CD4-positive, alpha-beta T cell treated with Interferon gamma for 1 hour (primary cell): ENCODE data around the gene KANK4.
"Not testable (repeated sequence)": the region's sequence is repeated elsewhere in the genome, so short reads cannot be mapped to it uniquely, and the experiment has no call there.

Experiments used
- DNase-seq: peaks from one replicate; pipeline ENCODE4 v3.0.0-alpha.2; 2020

The KANK4 gene

DNA sequence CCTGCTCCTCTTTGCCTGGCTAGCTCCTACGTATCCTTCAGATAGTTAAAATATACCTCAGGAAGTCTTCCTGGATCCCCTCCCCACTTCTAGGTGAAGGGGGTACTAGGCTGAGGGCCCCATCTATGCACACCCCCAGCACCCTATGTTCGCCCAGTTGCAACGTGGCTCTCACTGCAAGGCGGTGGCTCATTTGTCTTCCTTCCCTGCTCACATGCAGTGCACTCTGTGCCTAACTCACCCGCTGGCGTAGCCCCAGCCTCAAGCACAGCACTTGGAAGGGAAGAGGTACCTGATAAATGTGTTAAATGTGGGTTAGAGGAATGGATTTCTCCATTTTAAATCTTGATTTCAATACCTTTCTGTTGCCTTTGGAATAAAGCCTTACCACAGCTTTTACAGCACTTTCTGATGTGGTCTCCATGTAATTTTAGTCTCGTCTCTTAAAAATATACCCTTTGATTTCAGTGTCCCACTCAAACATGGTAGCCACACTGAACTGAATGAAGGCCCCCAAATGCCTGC lies 85.2 kb downstream of the KANK4 start:
- DNase-seq = no peak

DNA sequence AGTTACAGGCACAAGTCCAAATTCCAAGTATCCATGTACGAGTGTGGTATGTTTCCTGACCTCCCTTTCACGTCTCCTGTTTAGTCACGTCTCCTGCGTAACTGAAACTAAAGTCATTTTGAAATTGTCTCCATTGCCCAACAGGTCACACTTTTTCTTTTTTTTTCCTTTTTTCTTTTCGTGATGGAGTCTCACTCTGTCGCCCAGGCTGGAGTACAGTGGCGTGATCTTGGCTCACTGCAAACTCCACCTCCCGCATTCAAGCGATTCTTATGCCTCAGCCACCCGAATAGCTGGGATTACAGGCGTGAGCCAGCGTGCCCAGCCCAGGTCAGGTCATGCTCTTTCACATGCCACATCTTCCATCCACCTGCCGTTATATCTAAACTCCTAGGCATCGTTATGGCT lies 86.4 kb downstream of the KANK4 start:
- DNase-seq = no peak

DNA sequence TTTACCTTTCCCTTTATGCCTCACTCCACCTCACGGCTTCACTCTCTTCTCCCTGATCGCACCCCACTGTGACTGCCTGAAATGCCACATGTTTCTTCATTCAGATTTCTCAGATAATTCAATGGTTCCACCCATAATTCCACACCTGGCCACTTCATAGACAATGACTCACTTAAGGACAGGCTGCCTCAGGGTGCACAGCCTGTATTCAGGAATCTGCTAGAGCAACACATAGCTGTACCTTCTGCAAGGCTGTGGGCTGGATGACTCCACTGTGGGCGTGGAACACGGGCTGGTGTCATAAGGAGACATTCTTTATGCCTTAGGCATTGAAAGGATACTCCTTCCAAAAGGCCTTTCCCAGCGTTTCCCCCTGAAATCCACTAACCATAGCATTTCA lies 88.5 kb downstream of the KANK4 start:
- DNase-seq = no peak

DNA sequence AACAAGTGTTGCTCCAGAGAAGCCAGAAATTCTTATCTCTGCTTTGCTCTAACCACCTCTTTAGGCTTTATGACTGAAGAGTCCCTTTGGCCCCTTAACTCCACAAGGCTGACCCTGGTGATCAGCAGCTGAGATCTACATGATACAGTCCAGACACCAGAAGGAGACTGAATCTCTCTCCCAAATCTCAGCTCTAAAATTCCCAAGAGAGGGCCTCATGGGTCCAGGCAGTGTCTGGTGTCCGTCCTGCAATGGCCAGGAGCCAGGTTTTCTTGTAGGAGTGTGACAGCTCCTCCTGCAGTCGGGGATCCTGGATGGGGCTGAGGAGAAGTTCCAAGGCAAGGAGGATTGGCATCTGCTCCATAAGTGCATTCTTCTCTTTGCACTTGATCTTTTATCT lies 89.3 kb downstream of the KANK4 start:
- no peak for DNase-seq

GRCh38 chr1:62229468-62229867 lies 89.8 kb downstream of the KANK4 start:
- DNase-seq = no peak

- DNase-seq = no peak
These were observed 90.4 kb downstream of the KANK4 start for GRCh38 chr1:62228883-62229187.

DNA sequence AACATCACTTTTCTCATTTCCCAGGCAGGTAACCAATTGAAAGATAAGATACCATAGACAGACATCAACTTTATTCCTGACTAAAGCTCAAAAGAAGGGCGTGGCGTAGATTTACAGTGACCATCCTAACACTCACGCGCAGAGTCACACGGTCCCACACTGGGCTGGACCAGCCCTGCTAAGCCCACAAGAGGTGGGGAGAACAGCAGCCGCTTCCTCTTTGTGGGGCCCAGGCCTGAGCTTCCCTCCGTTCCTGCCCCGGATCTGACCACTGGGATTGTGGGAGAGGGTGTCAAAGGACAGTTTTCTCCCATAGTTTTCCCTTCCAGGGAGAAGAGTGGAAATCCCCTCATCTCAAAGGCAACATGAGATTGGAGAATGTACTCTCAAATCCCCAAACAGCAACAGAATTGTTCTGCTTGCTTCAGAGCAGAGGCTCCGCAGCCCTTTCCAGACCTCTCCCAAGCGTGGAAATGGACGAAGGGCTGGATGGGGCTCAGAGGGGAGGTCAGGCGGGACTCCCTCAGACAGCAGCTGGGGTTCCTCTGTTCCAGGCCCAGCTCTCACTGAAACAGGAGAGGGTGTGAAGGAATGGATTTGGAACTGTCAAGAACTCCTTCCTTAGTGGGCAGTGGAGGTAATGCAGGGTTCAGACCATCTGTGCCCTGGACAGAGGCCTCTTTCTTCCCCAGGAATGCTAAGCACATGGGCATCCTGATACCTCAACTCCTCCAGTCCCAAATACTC lies 90.9 kb downstream of the KANK4 start:
- DNase-seq = no peak

GRCh38 chr1:62227496-62227895 lies 91.7 kb downstream of the KANK4 start:
- no peak for DNase-seq

DNA sequence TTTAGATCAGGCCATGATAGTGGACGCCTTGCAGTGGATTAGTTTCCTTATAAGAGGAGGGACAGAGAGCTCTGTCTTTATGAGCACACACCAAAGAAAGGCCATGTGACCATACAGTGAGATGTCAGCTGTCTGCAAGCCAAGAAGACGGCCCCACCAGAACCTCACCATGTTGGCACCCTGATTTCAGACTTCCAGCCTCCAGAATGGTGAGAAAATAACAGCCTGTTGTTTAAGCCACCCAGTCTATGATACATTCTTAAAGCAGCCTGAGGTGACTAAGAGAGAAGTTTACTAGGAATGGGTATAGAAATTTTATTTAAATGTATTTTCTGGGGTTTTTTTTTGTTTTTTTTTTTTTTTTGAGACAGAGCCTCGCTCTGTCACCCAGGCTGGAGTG lies 95.1 kb downstream of the KANK4 start:
- no peak for DNase-seq

DNA sequence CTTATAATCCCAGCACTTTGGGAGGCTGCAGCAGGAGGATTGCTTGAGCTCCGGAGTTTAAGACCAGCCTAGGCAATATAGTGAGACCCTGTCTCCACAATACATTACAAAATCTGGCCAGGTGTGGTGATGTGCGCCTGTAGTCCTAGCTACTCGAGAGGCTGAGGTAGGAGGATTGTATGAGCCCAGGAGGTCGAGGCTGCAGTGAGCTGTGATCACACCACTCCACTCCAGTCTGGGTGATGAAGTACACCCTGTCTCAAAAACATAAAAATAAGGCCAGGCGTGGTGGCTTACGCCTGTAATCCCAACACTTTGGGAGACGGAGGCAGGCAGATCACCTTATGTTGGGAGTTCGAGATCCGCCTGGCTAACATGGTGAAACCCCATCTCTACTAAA lies 96.9 kb downstream of the KANK4 start:
- no peak for DNase-seq

DNA sequence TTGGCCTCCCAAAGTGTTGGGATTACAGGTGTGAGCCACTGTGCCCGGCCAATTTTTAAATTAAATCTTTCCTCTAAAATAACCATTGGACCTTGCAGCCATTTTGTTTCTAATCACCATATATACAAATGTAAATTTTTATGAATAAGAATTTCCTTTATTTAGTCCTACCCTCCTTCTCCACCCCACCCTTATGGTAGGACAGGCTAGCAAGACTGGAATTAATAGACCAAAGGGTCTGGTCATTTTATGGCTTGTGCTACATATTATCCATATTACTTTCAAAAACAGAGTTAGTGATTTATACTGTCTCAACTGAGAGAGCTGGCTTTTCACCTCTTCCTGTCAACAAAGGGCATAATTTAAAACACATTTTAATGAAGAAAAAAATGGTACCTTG lies 98.1 kb downstream of the KANK4 start:
- no peak for DNase-seq

- not testable (repeated sequence) for DNase-seq
These were observed 98.8 kb downstream of the KANK4 start for GRCh38 chr1:62220456-62220855.

GRCh38 chr1:62218604-62219003 lies 100.6 kb downstream of the KANK4 start:
- DNase-seq = no peak

DNA sequence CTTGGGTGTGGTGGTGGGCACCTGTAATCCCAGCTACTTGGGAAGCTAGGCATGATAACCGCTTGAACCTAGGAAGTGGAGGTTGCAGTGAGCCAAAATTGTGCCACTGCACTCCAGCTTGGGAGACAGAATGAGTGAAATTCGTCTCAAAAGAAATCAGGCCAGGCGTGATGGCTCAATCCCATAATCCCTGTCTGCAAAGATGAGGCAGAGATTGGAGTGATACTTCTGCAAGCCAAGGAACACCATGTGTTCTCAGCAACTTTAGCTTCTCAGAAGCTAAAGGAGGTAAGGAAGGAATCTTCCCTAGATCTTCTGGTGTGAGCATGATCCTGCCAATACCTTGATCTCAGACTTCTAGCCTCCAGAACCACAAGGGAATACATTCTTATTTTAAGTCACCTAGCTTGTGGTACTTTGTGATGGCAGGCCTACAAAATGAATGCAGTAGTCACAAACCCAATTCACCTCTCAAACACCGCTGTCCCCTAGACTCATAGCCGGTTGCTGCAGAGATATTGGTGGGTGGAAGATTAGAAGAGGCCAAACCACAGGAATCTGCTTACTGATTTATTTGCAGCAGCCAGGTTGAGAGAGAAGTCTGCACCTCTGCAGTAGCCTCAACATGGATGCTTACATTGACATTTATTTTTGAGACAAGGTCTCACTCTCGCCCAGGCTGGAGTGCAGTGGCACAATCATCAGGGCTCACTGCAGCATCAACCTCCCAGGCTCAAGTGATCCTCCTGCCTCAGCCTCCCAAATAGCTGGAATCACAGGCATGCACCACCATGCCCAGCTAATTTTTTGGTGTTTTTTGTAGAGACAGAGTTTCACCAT lies 105.9 kb downstream of the KANK4 start:
- DNase-seq = no peak

DNA sequence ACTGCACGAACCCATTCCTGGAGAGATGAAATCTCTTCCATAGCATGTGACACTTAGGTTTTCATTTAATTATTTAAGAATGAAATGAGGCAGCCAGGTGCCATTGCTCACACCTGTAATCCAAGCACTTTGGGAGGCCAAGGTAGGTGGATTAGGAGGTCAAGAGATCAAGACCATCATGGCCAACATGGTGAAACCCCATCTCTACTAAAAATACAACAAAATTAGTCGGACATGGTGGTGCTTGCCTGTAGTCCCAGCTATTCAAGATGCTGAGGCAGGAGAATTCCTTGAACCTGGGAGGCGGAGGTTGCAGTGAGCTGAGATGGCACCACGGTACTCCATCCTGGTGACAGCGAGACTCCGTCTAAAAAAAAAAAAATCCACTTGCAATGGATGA lies 106.8 kb downstream of the KANK4 start:
- DNase-seq = no peak

GRCh38 chr1:62210960-62211359 lies 108.3 kb downstream of the KANK4 start:
- DNase-seq = no peak

GRCh38 chr1:62209931-62210595 lies 109.2 kb downstream of the KANK4 start:
- DNase-seq = no peak

DNA sequence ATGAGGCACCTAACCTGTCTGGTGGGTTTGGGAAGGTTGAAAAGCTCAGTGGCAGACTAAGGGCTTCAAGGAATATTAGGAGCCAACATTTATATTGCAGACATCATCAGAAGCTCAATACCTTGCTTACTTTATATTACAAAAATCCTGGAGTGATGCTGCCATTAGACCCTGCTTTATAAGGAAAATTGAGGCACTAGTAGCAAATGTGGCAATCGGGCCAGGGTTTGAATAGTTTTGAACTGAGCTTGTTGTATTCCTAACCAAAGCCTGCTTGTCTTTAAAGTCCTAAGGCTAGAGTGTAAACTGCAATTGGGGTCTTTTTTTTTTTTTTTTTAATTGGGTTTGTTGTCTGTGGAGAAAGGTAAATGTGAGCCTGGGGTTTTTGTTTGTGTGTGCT lies 110.3 kb downstream of the KANK4 start:
- no peak for DNase-seq

DNA sequence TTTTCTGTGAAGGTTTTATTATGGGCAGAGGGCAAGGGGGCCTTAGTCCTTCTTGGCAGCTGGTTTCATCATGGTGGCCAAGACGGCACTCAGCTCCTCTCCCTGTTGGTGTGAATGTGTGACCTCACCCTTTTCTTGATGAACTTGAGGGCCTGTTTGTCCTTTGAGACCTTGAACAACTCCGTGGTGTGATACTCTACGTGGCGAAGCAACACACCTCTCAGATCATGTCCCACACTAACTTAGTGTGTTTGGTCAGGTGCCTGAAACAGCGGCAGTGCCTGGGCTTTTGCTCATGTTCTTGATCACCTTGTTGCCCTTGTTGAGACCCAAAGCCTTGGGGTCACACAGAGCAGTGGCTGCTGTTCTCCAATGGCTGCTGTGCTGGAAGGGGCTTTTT lies 111.1 kb downstream of the KANK4 start:
- DNase-seq = no peak

GRCh38 chr1:62207187-62207586 lies 112.0 kb downstream of the KANK4 start:
- no peak for DNase-seq

DNA sequence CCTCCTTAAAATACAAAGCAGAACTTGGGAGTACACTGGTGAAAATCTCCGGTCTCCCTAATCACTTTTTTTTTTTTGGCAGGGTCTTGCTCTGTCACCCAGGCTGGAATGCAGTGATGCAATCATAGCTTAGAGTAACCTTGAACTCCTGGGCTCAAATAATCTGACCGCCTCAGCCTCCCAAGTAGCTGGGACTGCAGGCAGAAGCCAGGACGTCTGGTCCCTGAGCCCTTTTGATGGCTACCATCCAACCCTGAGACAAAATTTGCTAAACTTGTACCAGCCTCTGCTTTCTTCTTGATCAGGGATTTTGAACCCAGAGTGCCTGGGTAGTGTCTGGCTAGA lies 120.5 kb downstream of the KANK4 start:
- no peak for DNase-seq

GRCh38 chr1:62198069-62198780 lies 121.0 kb downstream of the KANK4 start:
- no peak for DNase-seq

DNA sequence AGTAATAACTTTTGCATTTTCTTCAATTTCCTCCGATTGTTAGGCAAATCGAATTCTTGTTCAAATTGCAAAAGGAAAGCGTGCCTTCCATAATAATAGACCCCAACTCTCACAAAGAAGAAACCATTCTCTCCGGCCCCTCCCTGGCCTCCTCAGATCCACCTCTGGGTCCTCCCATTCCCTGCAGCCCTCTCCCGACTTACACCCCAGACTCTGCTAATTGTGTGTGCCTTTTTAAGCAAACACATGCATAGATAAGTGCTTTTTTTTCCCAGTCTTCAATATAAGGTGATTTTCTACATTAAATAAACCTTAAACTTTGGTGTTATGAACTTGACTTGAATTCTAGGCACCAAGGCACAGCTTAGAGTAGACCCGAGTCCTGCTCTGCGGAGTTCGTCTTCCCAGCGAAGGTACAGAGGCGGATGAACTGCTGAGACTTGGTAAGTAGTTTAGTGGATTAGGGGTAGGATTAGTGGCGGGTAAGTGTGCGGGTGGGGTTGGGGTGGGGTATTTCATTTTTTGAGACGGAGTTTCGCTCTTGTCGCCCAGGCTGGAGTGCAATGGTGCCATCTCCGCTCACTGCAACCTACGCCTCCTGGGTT lies 123.0 kb downstream of the KANK4 start:
- DNase-seq = no peak
